ENCODE measurements around the gene ATP8B4. TPM values are rescaled to one million over a fixed set of nuclear protein-coding genes. Genes with fewer than 3 reads are reported as not detected.

The ATP8B4 gene
- total and polyA plus RNA-seq, 4 donors: 0.20 to 43.9 (median 10.8) TPM

DNA sequence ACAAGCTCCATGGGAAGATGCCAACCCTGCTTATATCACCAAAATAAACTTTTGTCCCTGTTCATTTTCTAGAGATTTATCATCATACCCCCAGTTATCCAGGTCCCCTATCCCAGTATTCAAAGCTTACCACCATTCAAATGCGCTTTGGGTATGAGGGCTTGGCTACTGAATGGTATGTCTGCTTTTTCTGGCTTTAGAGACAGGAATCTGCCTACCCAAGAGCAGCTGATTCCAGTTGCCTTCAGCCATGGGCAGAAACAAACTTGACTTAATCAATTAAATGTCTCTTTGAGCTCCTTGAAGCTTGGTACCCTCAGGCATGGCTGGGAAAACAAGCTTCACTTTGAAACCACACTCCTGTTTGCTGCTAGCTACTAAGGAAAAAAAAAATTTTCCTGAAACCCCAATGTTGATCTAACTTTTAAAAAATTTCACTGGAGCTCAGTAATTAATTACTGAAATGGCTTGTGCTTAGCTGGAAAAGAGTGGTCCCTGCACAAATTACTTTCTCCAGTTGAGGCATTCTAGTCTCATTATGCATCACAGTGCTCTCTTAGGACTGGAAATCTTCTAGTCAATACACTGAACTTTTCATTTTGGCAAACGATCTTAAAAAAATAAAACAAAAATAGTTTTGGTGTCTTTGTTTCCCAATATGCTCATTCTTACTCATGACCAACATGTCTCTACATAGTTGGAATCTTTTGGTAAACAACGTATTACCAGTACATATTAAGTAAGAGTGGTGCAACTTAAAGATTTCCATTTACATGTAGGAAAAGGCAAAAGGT is 255.4 kb downstream of the ATP8B4 start:
- ATAC-seq (ENCODE audit: low FRiP score) (peak; percentile 64), DNase-seq (no peak)
- Histone ChIP-seq H3K4me1 (ENCODE audit: control insufficient read depth in 1 of 2, insufficient read depth in 2 of 2, low read length in 2 of 2) (peaks cover 0 to 3% of the 10 kb centered on the region in 2 donors), H3K9me3 (ENCODE audit: control insufficient read depth, low read length) (no peaks in the 10 kb centered on the region), H3K27ac (ENCODE audit: low read depth in 1 of 2, low read length in 2 of 2) (no peak overlapping the region), H3K36me3 (ENCODE audit: control insufficient read depth in 1 of 2, insufficient read depth in 2 of 2, low read length in 1 of 2) (no peaks in the 10 kb centered on the region), H3K4me3 (ENCODE audit: low read length in 2 of 2) (no peak overlapping the region), H3K27me3 (ENCODE audit: control insufficient read depth in 1 of 2, insufficient read depth in 2 of 2, low read length in 1 of 2) (no peaks in the 10 kb centered on the region)
- intact Hi-C loops (cut with DNase I): no loop called here
- 38 to 40% methylated on average over 3 of the region's 3 CpGs for WGBS, 2 donors

DNA sequence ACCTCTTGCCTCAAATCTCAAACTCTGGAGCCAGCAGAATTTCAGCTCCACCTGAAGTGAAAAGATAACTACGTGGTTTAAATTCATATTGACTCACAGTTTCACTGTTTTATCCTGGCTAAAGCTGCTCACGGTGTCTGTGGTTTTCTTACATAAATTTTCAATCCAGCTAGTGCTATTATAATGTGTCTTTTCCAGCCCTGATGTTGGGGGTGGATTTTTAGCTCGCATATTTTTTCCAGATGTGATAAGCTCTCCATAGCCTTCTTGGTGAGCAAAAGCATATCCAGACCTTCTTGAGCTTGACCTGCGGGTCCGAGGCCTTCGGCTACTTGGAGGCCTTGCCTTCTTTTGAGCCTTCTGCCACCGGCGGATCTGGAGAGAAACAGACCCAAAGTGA is 258.9 kb downstream of the ATP8B4 start:
- intact Hi-C loops (cut with DNase I): no loop called here
- no peak for DNase-seq
- Histone ChIP-seq H3K9me3 (ENCODE audit: control insufficient read depth, low read length) (no peaks in the 10 kb centered on the region), H3K4me3 (ENCODE audit: low read length in 2 of 2) (no peak overlapping the region), H3K27ac (ENCODE audit: low read depth in 1 of 2, low read length in 2 of 2) (no peak overlapping the region), H3K36me3 (ENCODE audit: control insufficient read depth in 1 of 2, insufficient read depth in 2 of 2, low read length in 1 of 2) (no peaks in the 10 kb centered on the region), H3K4me1 (ENCODE audit: control insufficient read depth in 1 of 2, insufficient read depth in 2 of 2, low read length in 2 of 2) (peaks cover 0 to 4% of the 10 kb centered on the region in 2 donors), H3K27me3 (ENCODE audit: control insufficient read depth in 1 of 2, insufficient read depth in 2 of 2, low read length in 1 of 2) (no peaks in the 10 kb centered on the region)
- ATAC-seq (ENCODE audit: low FRiP score): no peak
- WGBS, 2 donors: 82 to 93% methylated on average over 8 of the region's 8 CpGs

DNA sequence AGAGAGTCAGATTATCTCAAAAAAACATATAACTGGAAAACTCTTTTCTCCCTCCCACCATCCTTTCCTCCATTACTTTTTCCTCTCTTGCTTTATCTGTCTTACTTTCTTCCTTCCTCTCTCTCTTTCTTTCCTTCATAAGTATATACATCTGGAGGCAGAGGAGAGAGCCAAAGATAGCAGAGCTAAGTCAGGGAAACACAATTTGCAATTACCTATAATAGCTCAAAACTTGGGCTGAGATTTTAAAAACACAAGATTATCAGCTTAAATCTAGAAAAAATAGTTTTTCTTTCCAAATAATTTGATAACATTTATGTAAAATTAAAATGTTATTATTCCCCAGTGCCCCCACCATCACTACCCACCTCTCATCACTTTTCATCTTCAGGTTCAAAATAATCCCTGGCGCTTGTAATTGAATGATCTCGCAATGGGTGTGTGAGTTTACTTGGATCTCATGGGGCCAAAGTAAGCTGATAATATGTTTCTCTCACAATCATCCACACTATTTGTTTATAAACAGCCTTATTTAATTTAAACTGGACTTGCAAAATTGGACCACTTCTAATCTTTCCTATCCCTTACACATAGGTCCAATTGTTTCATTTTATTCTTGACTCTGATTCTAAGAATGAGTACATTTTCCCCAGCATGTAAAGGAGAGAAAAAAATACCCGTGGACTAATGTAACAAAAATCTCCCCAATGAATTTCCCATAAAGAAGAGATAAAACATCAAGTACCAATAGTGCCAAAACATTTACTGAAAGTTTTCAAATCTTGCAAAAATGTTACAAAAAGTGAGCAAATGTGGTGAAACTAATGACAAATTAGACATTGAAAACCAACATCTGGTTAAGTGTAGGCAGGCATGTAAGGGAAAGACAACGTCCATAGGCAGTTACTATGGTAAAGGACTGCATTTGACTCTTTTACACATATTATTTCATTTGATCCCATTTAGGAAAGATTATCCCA is 261.2 kb downstream of the ATP8B4 start:
- H3K27ac ChIP-seq (ENCODE audit: low read depth in 1 of 2, low read length in 2 of 2): no peak overlapping the region
- WGBS, 2 donors: 71 to 80% methylated on average over 4 of the region's 4 CpGs

DNA sequence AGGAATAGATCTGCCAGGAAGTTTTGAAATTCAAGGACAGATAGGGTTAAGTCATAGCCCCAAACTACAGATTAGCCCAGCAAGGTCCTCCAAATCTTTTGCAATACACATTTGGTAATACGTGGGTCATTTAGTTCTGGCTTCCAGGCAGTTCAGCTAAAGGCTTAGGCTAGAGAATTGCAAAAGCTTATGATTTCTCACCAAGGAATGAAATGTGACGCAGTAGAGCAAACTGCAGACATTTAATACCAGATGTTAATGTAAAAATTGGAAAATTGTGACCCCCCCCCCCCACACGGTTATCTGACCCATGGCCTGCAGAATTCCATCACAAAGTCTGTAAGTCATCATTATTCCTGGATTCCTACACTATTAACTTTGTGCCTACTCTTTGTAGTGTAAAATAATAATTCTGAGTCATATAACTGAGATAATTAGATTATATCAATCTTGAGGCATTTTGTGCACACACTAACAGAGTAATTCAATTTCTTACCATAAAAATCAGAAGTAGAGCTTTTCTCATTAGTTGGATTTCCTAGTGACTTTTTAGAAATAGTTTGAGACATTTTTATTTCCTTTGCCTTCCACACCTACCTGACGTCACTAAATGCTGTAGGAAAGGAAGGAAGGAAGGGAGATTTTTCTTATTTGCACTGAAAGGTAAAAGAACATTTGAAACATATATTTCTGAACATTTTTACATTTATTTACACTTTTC is 263.0 kb downstream of the ATP8B4 start:
- intact Hi-C loops (cut with DNase I): no loop called here

More for the DNA sequence above, 261.2 kb downstream of the ATP8B4 start:
- no peaks in the 10 kb centered on the region for H3K9me3 ChIP-seq (ENCODE audit: control insufficient read depth, low read length)
- H3K4me3 ChIP-seq (ENCODE audit: low read length in 2 of 2): no peak overlapping the region
- no peak for ATAC-seq (ENCODE audit: low FRiP score)
- no peaks in the 10 kb centered on the region for H3K36me3 ChIP-seq (ENCODE audit: control insufficient read depth in 1 of 2, insufficient read depth in 2 of 2, low read length in 1 of 2)
- no peak for DNase-seq
- peaks cover 0 to 3% of the 10 kb centered on the region in 2 donors for H3K4me1 ChIP-seq (ENCODE audit: control insufficient read depth in 1 of 2, insufficient read depth in 2 of 2, low read length in 2 of 2)
- intact Hi-C loops (cut with DNase I): no loop called here
- no peaks in the 10 kb centered on the region for H3K27me3 ChIP-seq (ENCODE audit: control insufficient read depth in 1 of 2, insufficient read depth in 2 of 2, low read length in 1 of 2)

DNA sequence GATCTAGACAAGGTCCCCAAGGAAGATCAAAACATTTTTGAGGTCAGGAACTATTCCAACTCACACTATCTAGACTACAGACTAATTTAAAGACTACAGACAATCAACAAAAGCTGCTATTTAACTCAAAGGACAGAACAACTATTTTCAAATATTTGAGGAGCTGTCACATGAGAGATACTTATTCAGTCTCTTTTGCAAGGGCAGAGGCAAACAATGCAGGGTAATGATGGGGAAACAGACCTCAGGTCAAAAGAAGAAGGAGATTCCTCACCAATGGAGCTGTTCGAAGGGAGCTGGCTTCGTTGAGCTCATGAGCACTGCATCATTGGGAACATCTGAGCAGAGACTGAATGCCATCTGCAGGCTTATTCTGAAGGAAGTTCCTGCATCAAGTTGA is 266.3 kb downstream of the ATP8B4 start:
- no peak for ATAC-seq (ENCODE audit: low FRiP score)
- intact Hi-C loops (cut with DNase I): no loop called here
- Histone ChIP-seq H3K9me3 (ENCODE audit: control insufficient read depth, low read length) (no peaks in the 10 kb centered on the region), H3K4me3 (ENCODE audit: low read length in 2 of 2) (no peak overlapping the region), H3K27ac (ENCODE audit: low read depth in 1 of 2, low read length in 2 of 2) (no peak overlapping the region), H3K36me3 (ENCODE audit: control insufficient read depth in 1 of 2, insufficient read depth in 2 of 2, low read length in 1 of 2) (no peaks in the 10 kb centered on the region), H3K27me3 (ENCODE audit: control insufficient read depth in 1 of 2, insufficient read depth in 2 of 2, low read length in 1 of 2) (no peaks in the 10 kb centered on the region), H3K4me1 (ENCODE audit: control insufficient read depth in 1 of 2, insufficient read depth in 2 of 2, low read length in 2 of 2) (peaks cover 6 to 7% of the 10 kb centered on the region in 2 donors)
- no peak for DNase-seq
- WGBS, 2 donors: 69 to 88% methylated on average over 2 of the region's 2 CpGs

More for the DNA sequence above, 263.0 kb downstream of the ATP8B4 start:
- no peak overlapping the region for H3K4me3 ChIP-seq (ENCODE audit: low read length in 2 of 2)
- whole genome bisulfite sequencing, 2 donors: 37 to 47% methylated on average over 4 of the region's 4 CpGs
- peaks cover 0 to 3% of the 10 kb centered on the region in 2 donors for H3K4me1 ChIP-seq (ENCODE audit: control insufficient read depth in 1 of 2, insufficient read depth in 2 of 2, low read length in 2 of 2)
- no peak overlapping the region for H3K27ac ChIP-seq (ENCODE audit: low read depth in 1 of 2, low read length in 2 of 2)
- no peaks in the 10 kb centered on the region for H3K36me3 ChIP-seq (ENCODE audit: control insufficient read depth in 1 of 2, insufficient read depth in 2 of 2, low read length in 1 of 2)
- H3K9me3 ChIP-seq (ENCODE audit: control insufficient read depth, low read length): no peaks in the 10 kb centered on the region
- ATAC-seq (ENCODE audit: low FRiP score) (peak; percentile 90), DNase-seq (no peak)
- no peaks in the 10 kb centered on the region for H3K27me3 ChIP-seq (ENCODE audit: control insufficient read depth in 1 of 2, insufficient read depth in 2 of 2, low read length in 1 of 2)

DNA sequence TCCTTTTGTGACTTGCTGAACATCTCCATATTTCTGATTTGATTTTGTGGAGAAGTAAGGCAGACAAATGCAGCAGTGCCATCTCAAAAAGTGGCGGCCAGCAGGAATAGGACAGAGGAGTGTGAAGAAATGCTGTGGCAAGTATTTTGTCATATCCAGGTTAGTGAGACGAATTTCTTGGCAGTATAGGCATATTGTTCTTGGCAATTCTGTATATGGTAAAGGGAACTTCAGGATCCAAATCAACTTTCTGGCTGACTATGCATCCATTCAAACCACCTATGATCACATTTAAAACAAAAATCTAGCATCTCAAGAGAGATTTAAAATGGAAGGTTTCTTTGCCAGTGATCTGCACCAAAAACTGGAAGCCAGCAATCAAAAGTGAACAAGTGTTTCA is 270.2 kb downstream of the ATP8B4 start:
- no peak for ATAC-seq (ENCODE audit: low FRiP score)
- no peaks in the 10 kb centered on the region for H3K27me3 ChIP-seq (ENCODE audit: control insufficient read depth in 1 of 2, insufficient read depth in 2 of 2, low read length in 1 of 2)
- H3K4me1 ChIP-seq (ENCODE audit: control insufficient read depth in 1 of 2, insufficient read depth in 2 of 2, low read length in 2 of 2): peaks cover 5 to 11% of the 10 kb centered on the region in 2 donors
- peak overlapping the region in 1 of 2 donors; percentile 76 for H3K27ac ChIP-seq (ENCODE audit: low read depth in 1 of 2, low read length in 2 of 2)
- no peak for DNase-seq
- no peak overlapping the region for H3K4me3 ChIP-seq (ENCODE audit: low read length in 2 of 2)
- no peaks in the 10 kb centered on the region for H3K9me3 ChIP-seq (ENCODE audit: control insufficient read depth, low read length)
- intact Hi-C loops (cut with DNase I): no loop called here
- 10 to 17% methylated on average over 2 of the region's 2 CpGs for WGBS, 2 donors
- H3K36me3 ChIP-seq (ENCODE audit: control insufficient read depth in 1 of 2, insufficient read depth in 2 of 2, low read length in 1 of 2): no peaks in the 10 kb centered on the region

DNA sequence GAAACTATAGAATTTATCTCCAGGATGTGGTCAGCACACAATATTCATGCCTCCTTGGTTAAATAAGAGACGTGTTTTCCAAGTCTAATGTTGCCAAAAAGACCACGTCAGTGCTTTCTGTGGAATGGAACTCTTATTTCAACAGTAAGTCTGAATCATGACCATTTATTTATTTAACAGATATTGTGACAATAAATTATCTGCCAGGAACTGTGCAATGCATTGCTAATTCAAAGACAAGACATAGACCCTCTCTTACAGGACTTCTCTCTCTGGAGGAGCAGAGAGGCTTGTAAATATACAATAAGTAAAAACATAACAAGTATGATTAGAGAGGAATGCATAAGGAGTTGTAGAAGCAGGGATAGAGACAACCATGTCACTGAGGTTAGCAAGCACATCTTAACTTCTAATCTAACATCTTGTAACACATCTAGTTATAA is 270.7 kb downstream of the ATP8B4 start:
- H3K9me3 ChIP-seq (ENCODE audit: control insufficient read depth, low read length): no peaks in the 10 kb centered on the region
- no peak for DNase-seq
- H3K36me3 ChIP-seq (ENCODE audit: control insufficient read depth in 1 of 2, insufficient read depth in 2 of 2, low read length in 1 of 2): no peaks in the 10 kb centered on the region
- ATAC-seq (ENCODE audit: low FRiP score): peak; percentile 59
- 6 to 7% methylated on average over 2 of the region's 2 CpGs for WGBS, 2 donors
- H3K27me3 ChIP-seq (ENCODE audit: control insufficient read depth in 1 of 2, insufficient read depth in 2 of 2, low read length in 1 of 2): no peaks in the 10 kb centered on the region
- intact Hi-C loops (cut with DNase I): no loop called here
- peak overlapping the region in 1 of 2 donors; percentile 76 for H3K27ac ChIP-seq (ENCODE audit: low read depth in 1 of 2, low read length in 2 of 2)
- H3K4me3 ChIP-seq (ENCODE audit: low read length in 2 of 2): no peak overlapping the region
- peaks cover 5 to 11% of the 10 kb centered on the region in 2 donors for H3K4me1 ChIP-seq (ENCODE audit: control insufficient read depth in 1 of 2, insufficient read depth in 2 of 2, low read length in 2 of 2)
